Measurements from ENCODE around the gene TENM3. TPM values are rescaled to one million over a fixed set of nuclear protein-coding genes. Genes with fewer than 3 reads are reported as not detected.

The TENM3 gene
- total RNA-seq, 1 experiment from 2014 or later: 54.1 TPM

GRCh38 chr4:182768838-182769237, 525.6 kb downstream of the TENM3 start:
- DNase-seq (ENCODE audit: low read depth): no peak

GRCh38 chr4:182770259-182770995, 527.2 kb downstream of the TENM3 start:
- no peak for DNase-seq (ENCODE audit: low read depth)

GRCh38 chr4:182770996-182771514, 527.9 kb downstream of the TENM3 start:
- DNase-seq (ENCODE audit: low read depth): no peak

DNA sequence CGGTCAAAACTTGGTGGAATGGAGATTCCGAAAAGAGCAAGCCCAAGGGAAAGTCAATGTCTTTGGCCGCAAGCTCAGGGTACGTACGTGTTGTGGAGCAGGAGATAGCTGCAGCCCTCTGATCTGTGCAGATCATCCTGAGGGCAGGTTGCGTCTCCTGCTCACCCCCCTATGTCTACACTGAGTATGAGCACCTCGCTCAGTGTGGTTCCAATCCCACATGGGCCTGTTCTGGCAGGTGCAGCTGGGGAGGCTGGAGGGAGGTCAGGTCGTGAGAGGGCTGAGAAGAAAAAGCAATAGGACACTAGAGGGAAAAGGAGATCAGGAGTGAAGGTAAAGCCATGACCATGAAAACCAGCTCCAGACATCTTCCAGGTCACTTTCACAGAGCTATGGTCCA, 531.9 kb downstream of the TENM3 start:
- no peak for DNase-seq (ENCODE audit: low read depth)

DNA sequence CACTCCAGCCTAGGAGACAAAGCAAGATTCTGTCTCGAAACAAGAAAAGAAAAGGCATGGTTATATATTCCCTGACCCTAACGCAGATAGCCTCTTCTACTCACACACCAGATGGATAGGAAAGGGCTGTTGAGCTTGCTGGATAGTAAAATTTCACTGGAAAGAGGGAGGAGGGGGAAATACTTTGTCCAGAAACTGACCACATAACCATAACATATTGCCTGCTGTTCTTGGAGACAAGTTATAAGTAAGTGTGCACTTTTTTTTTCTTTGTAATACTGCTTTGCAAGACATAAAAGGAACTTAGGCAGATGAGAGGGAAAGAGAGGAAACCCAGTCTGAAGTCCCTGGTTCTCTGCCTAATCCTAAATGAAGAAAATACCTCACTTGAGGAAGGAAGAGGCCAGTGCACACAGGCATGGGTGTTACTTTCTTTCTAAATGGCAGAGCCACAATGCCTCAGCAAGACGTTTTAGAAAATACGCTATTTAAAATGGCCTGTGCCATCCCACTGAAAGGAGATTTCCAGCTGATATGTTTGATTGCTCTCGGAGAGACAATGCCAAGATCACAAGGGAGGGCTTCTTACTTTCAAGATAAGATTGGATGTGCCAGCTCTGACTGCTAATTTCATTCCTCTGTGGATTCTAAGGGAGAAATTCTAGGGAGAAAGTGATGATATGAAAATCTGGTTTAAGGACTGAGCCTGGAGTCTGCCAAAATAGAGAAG, 533.3 kb downstream of the TENM3 start:
- DNase-seq (ENCODE audit: low read depth): no peak

- DNase-seq (ENCODE audit: low read depth): peak; percentile 26
These were observed 535.2 kb downstream of the TENM3 start for GRCh38 chr4:182778222-182778982.

GRCh38 chr4:182786991-182787390, 543.8 kb downstream of the TENM3 start:
- DNase-seq (ENCODE audit: low read depth): no peak

DNA sequence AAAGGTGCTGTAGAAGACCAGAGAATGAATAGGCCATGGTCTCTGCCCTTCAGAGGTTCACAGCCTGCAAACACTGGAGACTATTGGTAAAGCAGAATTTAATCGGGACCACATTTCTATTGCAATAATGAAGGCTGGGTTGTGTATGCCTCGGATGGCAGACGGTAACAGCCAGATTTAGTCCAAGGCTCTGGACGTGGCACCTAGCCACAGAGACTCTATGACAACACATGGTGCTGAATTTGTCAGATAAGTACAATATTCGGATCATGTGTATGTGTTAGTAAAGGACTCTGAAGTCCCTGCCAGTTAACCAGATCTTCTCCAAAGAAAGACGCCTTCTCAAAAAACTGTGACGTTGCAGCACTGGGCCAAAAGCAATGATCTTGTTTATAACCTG, 545.0 kb downstream of the TENM3 start:
- DNase-seq (ENCODE audit: low read depth): no peak

- DNase-seq (ENCODE audit: low read depth): no peak
These were observed 546.3 kb downstream of the TENM3 start for GRCh38 chr4:182789529-182789928.

- no peak for DNase-seq (ENCODE audit: low read depth)
These were observed 552.4 kb downstream of the TENM3 start for GRCh38 chr4:182795446-182796238.

DNA sequence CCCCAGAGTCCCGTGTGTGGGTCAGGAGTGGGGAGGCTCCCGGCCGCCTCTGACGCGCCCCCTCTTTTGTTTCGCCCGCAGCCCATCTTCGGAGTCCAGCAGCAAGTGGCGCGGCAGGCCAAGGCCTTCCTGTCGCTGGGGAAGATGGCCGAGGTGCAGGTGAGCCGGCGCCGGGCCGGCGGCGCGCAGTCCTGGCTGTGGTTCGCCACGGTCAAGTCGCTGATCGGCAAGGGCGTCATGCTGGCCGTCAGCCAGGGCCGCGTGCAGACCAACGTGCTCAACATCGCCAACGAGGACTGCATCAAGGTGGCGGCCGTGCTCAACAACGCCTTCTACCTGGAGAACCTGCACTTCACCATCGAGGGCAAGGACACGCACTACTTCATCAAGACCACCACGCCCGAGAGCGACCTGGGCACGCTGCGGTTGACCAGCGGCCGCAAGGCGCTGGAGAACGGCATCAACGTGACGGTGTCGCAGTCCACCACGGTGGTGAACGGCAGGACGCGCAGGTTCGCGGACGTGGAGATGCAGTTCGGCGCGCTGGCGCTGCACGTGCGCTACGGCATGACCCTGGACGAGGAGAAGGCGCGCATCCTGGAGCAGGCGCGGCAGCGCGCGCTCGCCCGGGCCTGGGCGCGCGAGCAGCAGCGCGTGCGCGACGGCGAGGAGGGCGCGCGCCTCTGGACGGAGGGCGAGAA, 556.5 kb downstream of the TENM3 start:
- DNase-seq (ENCODE audit: low read depth): no peak

GRCh38 chr4:182800216-182800515, 557.0 kb downstream of the TENM3 start:
- DNase-seq (ENCODE audit: low read depth): no peak

DNA sequence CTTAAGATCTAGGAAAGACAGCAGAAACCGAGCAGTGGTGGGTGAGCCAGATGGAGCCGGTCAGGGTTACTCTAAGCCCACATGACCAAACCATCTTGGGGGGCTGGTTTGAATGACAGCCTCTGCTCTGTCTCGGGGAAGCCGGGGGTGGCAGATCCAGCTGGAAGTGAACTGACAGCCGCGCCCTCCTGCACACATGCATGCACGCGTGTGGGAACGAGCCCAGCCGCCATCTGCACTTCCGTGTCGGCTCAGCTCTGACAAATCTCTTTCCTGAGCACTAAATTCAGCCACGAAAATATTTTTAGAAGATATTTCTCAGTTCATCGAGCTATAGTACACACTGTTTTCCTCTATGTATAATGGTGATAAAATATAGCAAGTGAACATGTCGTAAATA, 558.4 kb downstream of the TENM3 start:
- no peak for DNase-seq (ENCODE audit: low read depth)

DNA sequence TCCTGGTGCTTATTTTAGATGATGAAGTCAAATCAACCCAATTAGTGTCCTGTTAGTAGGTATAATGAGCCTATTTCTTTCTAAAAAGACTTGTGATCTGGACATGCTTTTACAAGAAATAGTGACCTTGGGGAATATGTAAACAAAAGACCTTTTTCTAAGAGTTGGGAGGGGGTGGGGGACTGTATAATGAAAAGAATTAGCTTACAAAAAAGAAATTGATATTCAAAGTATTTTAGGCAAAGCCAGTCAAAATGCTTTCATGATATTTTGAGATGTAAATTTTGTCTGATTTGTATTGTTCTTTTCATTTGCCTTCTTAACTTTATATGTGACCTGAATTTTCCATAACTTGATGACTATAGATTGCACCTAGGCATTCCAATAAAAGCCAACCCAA, 559.4 kb downstream of the TENM3 start:
- DNase-seq (ENCODE audit: low read depth): no peak

DNA sequence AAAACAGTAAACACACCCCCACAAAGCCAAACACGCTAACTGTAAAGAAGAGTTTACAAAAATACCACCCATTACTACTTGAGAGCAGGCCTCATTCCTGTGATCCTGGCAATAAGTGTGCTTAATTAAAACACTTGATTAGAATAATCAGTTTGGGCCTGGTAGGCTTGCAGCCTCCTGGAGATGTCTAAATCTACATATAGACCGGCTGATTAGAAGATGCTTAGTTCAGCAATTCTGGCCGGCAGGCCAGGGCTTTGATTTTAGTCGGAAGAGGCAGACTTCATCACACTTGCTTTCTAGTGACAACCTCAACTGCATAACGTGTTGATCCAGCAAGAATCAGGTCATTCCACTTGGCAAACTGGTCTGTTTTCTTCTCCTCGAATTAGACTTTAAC, 560.0 kb downstream of the TENM3 start:
- DNase-seq (ENCODE audit: low read depth): no peak

- DNase-seq (ENCODE audit: low read depth): no peak
These were observed 560.9 kb downstream of the TENM3 start for GRCh38 chr4:182804131-182804530.

DNA sequence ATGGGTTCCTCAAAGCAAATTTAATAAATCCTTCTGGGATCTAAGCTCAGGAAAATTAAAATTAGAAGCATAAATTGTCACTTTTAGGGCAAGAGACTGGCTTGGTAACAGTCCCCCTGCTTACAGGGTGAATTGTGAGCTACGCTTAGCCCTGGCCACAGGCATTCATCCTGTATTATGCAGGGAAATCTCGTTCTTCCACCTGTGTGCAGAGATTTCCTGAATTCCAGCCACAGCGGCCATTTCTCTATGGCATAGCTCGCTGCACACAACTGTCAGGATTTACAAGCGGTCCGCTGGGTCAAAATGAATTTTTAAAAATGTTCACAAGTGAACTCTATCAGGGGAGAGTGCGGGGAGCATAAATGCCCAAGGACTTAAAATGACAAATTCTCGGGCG, 562.1 kb downstream of the TENM3 start:
- DNase-seq (ENCODE audit: low read depth): no peak

DNA sequence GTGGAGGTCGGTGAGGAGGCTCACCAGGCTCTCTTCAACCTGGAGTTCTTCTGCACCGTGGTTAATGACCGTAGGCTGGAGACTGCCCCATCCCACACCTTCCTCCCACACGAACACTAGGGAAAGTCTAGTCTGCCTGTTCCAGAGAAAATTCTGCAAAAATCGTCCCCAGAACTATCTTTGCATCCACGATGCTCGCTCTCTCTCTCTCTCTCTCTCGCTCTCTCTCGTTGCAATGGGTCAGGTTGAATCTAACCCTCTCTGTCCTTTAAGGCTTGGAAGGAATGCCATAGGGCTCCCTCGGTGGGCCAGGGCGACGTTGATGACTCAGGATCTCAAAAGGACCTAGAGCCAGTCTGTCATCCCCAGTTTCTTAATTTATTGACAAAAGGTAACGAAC, 562.5 kb downstream of the TENM3 start:
- DNase-seq (ENCODE audit: low read depth): no peak

GRCh38 chr4:182806259-182807252, 563.4 kb downstream of the TENM3 start:
- peak; percentile 53 for DNase-seq (ENCODE audit: low read depth)

All from HT1080 (cell line).